Uterus (tissue), 4 donors: ENCODE results near the gene FAM20B. TPM values are rescaled to one million over a fixed set of nuclear protein-coding genes. Genes with fewer than 3 reads are reported as not detected.
"Not testable (repeated sequence)": the region's sequence is repeated elsewhere in the genome, so short reads cannot be mapped to it uniquely, and the experiment has no call there.

Experiments used
- DNase-seq, 2 donors: peaks; one replicate each; pipeline ENCODE4 v3.0.0-alpha.2; 2019 to 2020
- H3K27ac ChIP-seq, 2 donors: fragments of 200-600 bp; sonication (generic); 1 replicate in 1 of 2; 2 replicates in 1 of 2; pipeline ENCODE4 v1.5.1; 2016 to 2018
- H3K27me3 ChIP-seq, 2 donors: fragments of 200-600 bp; sonication (generic); one replicate each; pipeline ENCODE4 v1.5.1; 2018 to 2019; ENCODE audit warnings: control low read depth in 1 of 2
- H3K36me3 ChIP-seq, 2 donors: fragments of 200-600 bp; sonication (generic); one replicate each; pipeline ENCODE4 v1.5.1; 2019; ENCODE audit warnings: control low read depth in 1 of 2
- H3K4me1 ChIP-seq, 2 donors: fragments of 200-600 bp; sonication (generic); one replicate each; pipeline ENCODE4 v1.5.1; 2018 to 2019; ENCODE audit warnings: control low read depth in 1 of 2
- H3K4me3 ChIP-seq, 2 donors: fragments of 200-600 bp; sonication (generic); 1 replicate in 1 of 2; 2 replicates in 1 of 2; pipeline ENCODE4 v1.5.1; 2018 to 2019; ENCODE audit warnings: mild to moderate bottlenecking in 1 of 2
- H3K9me3 ChIP-seq, 2 donors: fragments of 200-600 bp; sonication (generic); one replicate each; pipeline ENCODE4 v1.5.1; 2019; ENCODE audit warnings: control low read depth in 1 of 2
- POLR2A ChIP-seq, 2 donors: fragments of 450-650 bp; IDR thresholded peaks; one replicate each; pipeline ENCODE4 v1.6.1; 2016; ENCODE audit warnings: antibody characterized with exemption in 2 of 2, mild to moderate bottlenecking in 1 of 2, moderate library complexity in 1 of 2
- intact Hi-C: fragments of 100-400 bp; cut with DNase I; formaldehyde crosslinking; loops from one replicate; pipeline ENCODE4 v1.15.1; 2023; ENCODE audit warnings: low total_unique reads
- total RNA-seq, 4 donors: library from RNA; depleted of rRNA in 3 of 4; stranded (reverse); fragments of >200 nt in 3 of 4; gene quantifications; one replicate each; pipeline versions ENCODE4 v1.1.0 to v1.2.4, GENCODE V29; 2014 to 2023
- TF ChIP-seq, protein P1 (sequence below), 4 experiments: fragments of 200-600 bp in 2 of 4; fragments of 450-650 bp in 2 of 4; sonication (generic) in 2 of 4; IDR thresholded peaks; one replicate each; pipeline ENCODE4 v1.5.1; 2016 to 2019; ENCODE audit warnings: antibody characterized with exemption in 4 of 4, mild to moderate bottlenecking in 2 of 4, moderate library complexity in 1 of 4
- donor health status: DM: yes; HTN: yes; CAD: no.

FAM20B gene
- total RNA-seq, 4 donors from 2014 or later: 12.8 to 70.1 (median 36.7) TPM

DNA sequence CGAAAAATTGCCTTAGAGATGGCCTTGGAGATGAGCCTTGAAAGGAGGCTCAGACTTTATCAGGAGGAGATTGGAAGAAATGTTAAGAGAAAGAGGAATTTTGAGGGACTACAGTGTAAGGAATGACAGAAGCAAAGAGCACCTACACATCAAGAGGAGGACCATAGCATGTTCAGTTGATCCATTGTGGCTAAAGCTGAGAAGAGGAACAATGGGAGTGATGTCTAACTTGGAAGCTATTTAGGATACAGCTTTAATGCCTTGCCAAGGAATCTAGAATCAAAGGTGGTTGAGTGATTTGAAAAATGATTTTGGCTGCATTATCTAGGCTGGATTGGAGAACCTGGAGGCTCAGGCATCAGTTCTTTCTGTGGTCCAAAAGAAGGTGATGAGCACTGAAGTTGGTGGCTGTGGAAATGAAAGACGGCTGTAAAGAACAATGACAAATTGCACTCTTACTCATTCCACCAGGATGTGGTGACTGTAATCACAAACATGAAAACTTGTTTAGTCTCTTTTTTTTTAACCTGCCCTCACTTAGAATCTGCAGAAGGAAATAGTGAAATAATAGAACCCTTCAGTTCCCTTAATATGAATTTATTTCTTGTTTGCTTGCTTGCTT is 11.3 kb downstream of the FAM20B start:
- Histone ChIP-seq H3K4me1 (peaks cover 0 to 6% of the 10 kb centered on the region in 2 donors), H3K9me3 (no peaks in the 10 kb centered on the region), H3K27ac (no peak overlapping the region), H3K36me3 (no peaks in the 10 kb centered on the region), H3K27me3 (no peaks in the 10 kb centered on the region), H3K4me3 (no peak overlapping the region)
- no peak for DNase-seq
- intact Hi-C loops: no loop called here
- no peak for TF ChIP-seq POLR2A (IDR thresholded peaks at IDR 0.05)
- TF ChIP-seq, protein P1, sequence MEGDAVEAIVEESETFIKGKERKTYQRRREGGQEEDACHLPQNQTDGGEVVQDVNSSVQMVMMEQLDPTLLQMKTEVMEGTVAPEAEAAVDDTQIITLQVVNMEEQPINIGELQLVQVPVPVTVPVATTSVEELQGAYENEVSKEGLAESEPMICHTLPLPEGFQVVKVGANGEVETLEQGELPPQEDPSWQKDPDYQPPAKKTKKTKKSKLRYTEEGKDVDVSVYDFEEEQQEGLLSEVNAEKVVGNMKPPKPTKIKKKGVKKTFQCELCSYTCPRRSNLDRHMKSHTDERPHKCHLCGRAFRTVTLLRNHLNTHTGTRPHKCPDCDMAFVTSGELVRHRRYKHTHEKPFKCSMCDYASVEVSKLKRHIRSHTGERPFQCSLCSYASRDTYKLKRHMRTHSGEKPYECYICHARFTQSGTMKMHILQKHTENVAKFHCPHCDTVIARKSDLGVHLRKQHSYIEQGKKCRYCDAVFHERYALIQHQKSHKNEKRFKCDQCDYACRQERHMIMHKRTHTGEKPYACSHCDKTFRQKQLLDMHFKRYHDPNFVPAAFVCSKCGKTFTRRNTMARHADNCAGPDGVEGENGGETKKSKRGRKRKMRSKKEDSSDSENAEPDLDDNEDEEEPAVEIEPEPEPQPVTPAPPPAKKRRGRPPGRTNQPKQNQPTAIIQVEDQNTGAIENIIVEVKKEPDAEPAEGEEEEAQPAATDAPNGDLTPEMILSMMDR (IDR thresholded peaks at IDR 0.05): no peak

DNA sequence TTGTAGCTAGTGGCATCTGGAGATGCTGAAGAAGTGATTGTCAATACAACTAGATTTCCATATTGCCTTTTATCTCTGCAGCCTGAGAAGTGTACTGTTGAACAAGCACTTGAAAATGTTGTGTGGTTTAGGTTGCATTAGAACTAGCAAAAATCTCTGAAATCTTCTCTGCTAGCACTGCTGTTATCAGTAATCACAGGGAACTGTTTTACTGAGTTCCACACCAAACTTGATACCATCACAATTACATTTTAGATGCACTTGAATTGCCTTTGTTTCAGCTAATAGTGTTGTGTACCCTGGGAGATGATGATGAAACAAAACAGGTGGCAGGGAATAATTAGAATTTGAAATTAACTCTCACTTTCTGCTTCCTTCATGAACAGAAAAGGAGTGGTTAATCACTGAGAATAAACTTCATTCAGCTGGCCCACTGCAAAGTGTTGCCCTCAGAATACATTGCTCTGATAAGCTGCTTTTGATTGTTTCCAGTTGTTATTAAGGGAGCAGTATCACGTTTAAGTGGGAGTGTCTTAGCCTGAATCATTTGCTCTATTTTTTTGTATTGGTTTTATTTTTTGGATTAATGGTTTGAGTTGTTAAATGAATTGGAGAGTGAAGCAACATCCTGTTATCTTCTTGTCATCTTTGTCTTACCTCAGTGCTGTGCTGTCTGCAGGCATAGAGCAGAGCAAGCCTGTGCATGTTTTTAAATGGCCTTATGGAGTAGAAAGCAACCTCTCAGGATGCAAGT is 13.0 kb downstream of the FAM20B start:
- H3K27ac ChIP-seq: no peak overlapping the region
- no peak overlapping the region for H3K4me3 ChIP-seq
- H3K27me3 ChIP-seq: no peaks in the 10 kb centered on the region
- H3K36me3 ChIP-seq: no peaks in the 10 kb centered on the region
- peaks cover 0 to 8% of the 10 kb centered on the region in 2 donors for H3K4me1 ChIP-seq
- no peak for TF ChIP-seq POLR2A (IDR thresholded peaks at IDR 0.05)
- TF ChIP-seq, protein P1 (IDR thresholded peaks at IDR 0.05): no peak
- H3K9me3 ChIP-seq: no peaks in the 10 kb centered on the region
- DNase-seq: no peak
- intact Hi-C loops: no loop called here

DNA sequence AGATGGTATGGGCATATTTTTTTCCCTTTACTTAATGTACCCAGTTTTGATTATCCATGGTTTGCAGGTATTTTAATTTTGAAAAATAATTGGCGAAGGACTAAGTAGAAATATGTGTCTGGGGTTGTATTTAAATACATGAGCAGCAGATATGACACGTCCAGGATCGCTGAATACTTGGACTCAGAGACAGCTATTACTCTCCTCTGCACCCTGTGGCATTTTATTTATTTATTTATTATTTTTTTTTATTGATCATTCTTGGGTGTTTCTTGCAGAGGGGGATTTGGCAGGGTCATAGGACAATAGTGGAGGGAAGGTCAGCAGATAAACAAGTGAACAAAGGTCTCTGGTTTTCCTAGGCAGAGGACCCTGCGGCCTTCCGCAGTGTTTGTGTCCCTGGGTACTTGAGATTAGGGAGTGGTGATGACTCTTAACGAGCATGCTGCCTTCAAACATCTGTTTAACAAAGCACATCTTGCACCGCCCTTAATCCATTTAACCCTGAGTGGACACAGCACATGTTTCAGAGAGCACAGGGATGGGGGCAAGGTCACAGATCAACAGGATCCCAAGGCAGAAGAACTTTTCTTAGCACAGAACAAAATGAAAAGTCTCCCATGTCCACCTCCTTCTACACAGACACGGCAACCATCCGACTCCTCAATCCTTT is 13.9 kb downstream of the FAM20B start:
- DNase-seq, H3K36me3 ChIP-seq, H3K27me3 ChIP-seq, H3K4me1 ChIP-seq, H3K27ac ChIP-seq, intact Hi-C loops, H3K9me3 ChIP-seq, H3K4me3 ChIP-seq: not testable (repeated sequence)

DNA sequence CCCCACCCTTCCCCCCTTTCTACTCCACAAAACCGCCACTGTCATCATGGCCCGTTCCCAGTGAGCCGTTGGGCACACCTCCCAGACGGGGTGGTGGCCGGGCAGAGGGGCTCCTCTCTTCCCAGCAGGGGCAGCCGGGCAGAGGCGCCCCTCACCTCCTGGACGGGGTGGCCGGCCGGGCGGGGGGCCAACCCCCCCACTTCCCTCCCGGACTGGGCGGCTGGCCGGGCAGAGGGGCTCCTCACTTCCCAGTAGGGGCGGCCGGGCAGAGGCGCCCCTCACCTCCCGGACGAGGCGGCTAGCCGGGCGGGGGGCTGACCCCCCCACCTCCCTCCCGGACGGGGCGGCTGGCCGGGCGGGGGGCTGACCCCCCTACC is 14.5 kb downstream of the FAM20B start:
- H3K4me3 ChIP-seq, DNase-seq, H3K27ac ChIP-seq, intact Hi-C loops, H3K4me1 ChIP-seq, H3K36me3 ChIP-seq, H3K9me3 ChIP-seq, H3K27me3 ChIP-seq: not testable (repeated sequence)

DNA sequence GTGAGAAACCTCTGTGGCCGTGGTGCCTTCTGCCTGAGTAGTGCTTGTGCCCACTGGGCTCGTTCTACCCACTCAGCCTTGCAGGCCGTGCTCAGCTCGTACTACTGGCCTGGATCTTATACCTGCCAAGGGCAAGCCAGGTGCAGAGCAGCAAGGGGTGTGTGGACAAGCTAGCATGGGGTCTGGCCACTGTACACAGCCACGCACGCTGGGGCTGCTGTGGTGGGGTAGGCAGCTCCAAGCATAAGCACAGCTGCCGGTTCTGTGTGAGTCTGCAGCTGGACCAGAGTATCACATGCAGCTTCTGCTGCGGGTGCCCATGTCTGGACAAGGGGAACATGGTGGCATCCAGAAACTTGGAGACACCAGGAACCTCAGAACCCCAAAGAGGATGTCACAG is 16.4 kb downstream of the FAM20B start:
- TF ChIP-seq, protein P1 (IDR thresholded peaks at IDR 0.05): no peak
- no peak for TF ChIP-seq POLR2A (IDR thresholded peaks at IDR 0.05)
- H3K4me1 ChIP-seq: peaks cover 0 to 3% of the 10 kb centered on the region in 2 donors
- no peaks in the 10 kb centered on the region for H3K9me3 ChIP-seq
- H3K4me3 ChIP-seq: no peak overlapping the region
- no peak overlapping the region for H3K27ac ChIP-seq
- no peaks in the 10 kb centered on the region for H3K36me3 ChIP-seq
- no peaks in the 10 kb centered on the region for H3K27me3 ChIP-seq
- intact Hi-C loops: no loop called here
- no peak for DNase-seq

DNA sequence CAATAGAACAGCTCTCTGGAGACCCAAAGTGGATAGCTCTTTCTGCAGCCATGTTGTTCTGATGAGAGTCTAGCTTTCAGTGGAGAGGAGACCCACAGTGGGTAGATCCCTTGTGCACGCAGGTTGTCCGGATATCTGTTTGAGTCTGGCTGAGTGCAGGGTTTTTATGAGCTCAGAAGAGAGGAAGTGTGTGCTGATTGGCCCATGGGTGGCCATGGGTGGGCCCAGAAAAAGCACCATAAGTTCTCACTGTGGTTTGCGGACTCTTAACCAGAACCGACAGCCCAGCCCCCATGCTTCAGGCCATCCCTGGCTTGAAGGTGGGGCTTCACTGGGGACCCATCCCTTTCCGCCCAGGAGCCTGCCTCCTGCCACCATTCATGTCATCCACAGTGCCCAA is 17.0 kb downstream of the FAM20B start:
- no peaks in the 10 kb centered on the region for H3K27me3 ChIP-seq
- TF ChIP-seq, protein P1 (IDR thresholded peaks at IDR 0.05): no peak
- TF ChIP-seq POLR2A (IDR thresholded peaks at IDR 0.05): no peak
- H3K27ac ChIP-seq: no peak overlapping the region
- no peak for DNase-seq
- H3K4me3 ChIP-seq: no peak overlapping the region
- no peaks in the 10 kb centered on the region for H3K36me3 ChIP-seq
- no peaks in the 10 kb centered on the region for H3K9me3 ChIP-seq
- peaks cover 0 to 3% of the 10 kb centered on the region in 2 donors for H3K4me1 ChIP-seq
- intact Hi-C loops: no loop called here
